NOMO-1 treated with dmso at 0.1 percent for 144 hours (cell line): Measurements from ENCODE around the gene NUDT3.

Experiments used
- DNase-seq: peaks from one replicate; lab custom pipeline; 2025; ENCODE audit not compliant: unreplicated experiment; lab: John Stamatoyannopoulos, UW

NUDT3 gene

GRCh38 chr6:34241351-34242215 is 150.9 kb downstream of the NUDT3 start:
- DNase-seq: no peak

- no peak for DNase-seq
These were observed 151.9 kb downstream of the NUDT3 start for GRCh38 chr6:34240329-34241248.

DNA sequence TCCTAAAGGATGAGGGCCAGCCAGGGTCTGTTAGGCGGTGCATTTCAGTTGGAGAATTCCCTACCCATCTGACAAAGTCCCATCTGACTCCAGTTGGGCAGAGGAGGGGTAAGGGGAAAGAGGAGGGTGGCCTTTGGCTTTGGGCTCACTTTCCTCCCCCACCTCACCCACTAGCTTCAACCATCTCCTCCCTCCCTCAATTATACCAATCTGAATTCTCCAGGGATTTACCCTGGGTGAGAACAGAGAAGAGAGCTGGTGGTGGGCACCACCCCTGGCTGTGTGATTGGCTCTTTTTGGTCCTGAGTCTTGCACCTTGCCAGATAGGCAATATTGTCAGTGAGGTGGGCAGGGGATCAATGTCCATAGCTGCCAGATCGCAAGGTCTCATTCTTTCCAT is 152.6 kb downstream of the NUDT3 start:
- DNase-seq: no peak

DNA sequence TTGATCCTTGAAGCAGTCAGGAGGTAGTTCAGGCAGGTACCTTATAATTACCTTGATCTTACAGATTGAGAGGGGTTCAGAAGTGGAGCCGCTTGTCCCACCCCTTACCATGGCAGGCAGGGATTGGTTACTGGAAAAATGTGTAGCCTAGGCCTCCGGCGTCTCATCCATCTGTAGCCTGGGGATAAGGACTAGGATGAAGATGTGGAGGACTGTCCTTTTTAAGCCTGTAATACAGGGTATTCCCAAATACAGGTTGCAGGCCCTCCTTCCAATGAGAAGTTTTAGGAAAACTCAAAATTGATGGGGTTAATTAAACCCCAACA is 153.0 kb downstream of the NUDT3 start:
- DNase-seq: no peak

GRCh38 chr6:34238585-34239499 is 153.6 kb downstream of the NUDT3 start:
- DNase-seq: no peak

- DNase-seq: peak; percentile 27
These were observed 154.5 kb downstream of the NUDT3 start for GRCh38 chr6:34237722-34238584.

GRCh38 chr6:34237316-34237721 is 155.2 kb downstream of the NUDT3 start:
- DNase-seq: no peak

DNA sequence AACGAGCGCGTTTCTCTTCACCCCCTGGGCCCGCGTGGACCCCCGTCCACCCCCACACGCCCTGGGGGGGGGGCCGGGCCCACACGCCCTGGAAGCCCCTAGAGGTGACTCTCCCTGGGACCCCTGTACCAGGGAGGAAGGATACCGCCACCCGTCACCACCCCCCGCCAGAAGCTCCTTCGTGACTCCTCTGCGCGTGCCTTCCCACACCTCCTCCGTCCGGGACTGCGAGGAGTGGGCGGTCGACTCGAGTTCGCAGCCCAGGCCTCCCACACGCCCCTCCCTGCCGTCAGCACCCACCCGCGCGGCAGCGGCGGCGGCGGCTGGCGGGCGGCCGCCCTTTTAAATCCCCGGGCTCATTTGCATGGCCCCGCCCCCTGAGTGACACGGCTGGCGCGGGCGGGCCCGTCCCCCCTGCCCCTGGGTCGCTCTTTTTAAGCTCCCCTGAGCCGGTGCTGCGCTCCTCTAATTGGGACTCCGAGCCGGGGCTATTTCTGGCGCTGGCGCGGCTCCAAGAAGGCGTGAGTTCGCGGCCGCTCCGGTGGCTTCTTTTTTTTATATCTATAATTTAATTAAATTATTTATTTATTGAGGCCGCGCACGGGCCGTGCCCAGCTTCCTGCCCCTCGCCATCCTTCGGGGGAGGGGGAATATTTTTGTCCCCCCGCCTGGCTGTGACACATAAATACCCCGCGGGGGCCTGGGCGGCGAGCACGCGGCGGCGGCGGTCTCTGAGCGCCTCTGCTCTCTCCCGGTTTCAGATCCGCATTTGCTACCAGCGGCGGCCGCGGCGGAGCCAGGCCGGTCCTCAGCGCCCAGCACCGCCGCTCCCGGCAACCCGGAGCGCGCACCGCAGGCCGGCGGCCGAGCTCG is 155.8 kb downstream of the NUDT3 start, which contains the start of gene HMGA1:
Gene HMGA1 (plus strand): TSS at position 431 of the 873 bp plus-strand sequence. CDS start 3,908 bp downstream, outside the sequence.
- peak; percentile 76 for DNase-seq

DNA sequence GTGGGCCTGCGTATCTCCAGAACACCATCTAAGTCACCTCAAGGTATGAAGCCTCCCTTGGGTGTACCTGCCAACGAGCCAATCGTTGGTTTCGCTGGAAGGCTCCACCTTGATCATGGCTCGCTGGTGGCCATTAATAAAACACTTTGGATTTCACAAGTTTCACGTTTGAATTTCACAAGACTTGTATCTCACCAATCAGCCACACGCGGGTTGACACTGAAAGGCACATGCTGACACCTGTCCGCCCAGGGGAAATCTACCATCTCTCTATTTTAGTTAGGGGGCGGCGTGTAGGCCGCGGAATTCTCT is 156.4 kb downstream of the NUDT3 start:
- no peak for DNase-seq

GRCh38 chr6:34235307-34236130 is 156.9 kb downstream of the NUDT3 start:
- no peak for DNase-seq

GRCh38 chr6:34234667-34235306 is 157.7 kb downstream of the NUDT3 start:
- DNase-seq: no peak

GRCh38 chr6:34233867-34234266 is 158.6 kb downstream of the NUDT3 start:
- DNase-seq: no peak

DNA sequence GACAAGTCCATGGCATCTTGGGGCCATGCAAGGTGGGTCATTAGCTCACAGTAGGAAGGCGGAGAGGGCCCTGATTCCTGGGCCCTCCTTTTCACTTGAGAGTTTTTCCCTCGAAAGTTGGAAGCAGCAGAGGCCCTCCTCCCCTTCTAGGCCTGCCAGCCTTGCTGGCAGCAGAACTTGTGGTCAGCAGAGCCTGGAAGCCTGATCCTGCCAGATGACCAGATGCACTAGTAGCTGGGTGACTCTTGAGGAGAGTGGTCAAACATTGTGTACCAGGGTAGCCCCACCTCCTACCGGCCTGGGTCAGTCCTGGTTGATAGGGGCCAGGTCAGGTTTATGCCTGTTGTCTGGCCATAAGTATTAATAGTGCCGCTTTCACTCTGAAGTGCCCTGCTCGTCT is 159.6 kb downstream of the NUDT3 start:
- DNase-seq: no peak

DNA sequence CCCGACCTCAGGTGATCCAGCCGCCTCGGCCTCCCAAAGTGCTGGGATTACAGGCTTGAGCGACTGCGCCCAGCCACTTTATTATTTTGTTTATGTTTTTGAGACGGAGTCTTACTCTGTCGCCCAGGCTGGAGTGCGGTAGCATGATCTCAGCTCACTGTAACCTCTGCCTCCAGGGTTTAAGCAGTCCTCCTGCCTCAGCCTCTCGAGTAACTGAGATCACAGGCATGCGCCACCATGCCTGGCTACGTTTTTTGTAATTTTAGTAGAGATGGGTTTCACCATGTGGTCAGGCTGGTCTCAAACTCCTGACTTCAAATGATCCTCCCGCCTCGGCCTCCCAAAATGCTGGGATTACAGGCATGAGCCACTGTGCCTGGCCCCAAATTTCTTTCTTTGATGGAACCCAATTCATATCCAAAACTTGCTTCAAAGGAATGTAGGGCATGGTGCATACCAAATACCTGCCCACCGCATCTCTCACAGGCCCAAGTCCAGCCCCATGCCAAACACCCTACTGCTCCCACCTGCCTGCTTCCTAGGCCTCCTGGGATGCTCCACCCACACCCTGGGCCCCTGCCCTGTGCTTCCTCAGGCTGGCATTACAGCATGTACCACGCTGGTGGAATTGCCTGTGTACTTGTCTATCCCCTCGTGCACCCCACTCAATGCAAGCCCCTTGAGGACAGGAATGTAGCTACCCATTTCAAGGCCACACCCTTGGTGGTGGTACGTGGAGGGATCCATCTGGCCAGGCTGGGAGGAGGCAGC is 160.7 kb downstream of the NUDT3 start:
- no peak for DNase-seq

GRCh38 chr6:34230653-34231371 is 161.7 kb downstream of the NUDT3 start:
- DNase-seq: no peak

DNA sequence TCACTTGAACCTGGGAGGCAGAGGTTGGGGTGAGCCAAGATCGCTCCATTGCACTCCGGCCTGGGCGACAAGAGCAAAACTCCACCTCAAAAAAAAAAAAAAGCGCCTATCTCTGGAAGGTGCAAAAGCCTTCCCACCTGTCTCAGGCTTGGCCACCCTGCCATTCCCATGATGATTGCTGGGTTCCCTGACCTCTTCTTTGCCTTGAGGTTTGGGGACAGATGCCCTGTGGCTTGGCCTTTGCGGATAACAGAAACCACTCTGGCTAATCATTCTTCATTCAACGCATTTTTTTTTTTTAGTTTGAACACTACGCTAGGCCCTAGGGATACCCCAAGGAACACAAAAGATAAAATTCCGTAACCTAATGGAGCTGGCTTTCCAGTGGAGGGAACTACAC is 162.6 kb downstream of the NUDT3 start:
- no peak for DNase-seq
